ENCODE data around the gene YWHAE. TPM values are rescaled to one million over a fixed set of nuclear protein-coding genes. Genes with fewer than 3 reads are reported as not detected.

YWHAE gene
- total RNA-seq, 1 experiment from 2014 or later: 1,282 TPM

- H2BK120ac ChIP-seq (ENCODE audit: low read depth, low read length, poor library complexity, severe bottlenecking): no peak overlapping the region
- Mint-ChIP-seq H3K27me3 (ENCODE audit: low read depth) (peaks cover 27% of the 10 kb centered on the region), H3K9me3 (no peaks in the 10 kb centered on the region), H3K4me3 (no peak overlapping the region), H3K4me1 (no peaks in the 10 kb centered on the region), H3K36me3 (ENCODE audit: insufficient read depth in 1 of 3, low read depth in 3 of 3) (no peaks in the 10 kb centered on the region), H3K27ac (no peak overlapping the region)
- no peak overlapping the region for H2AFZ ChIP-seq (ENCODE audit: low read length)
- no peak overlapping the region for H2AK5ac ChIP-seq (ENCODE audit: insufficient read length, low read length)
- no peak overlapping the region for H3K14ac ChIP-seq (ENCODE audit: insufficient read depth, low read length)
- no peak overlapping the region for H4K8ac ChIP-seq (replicated peaks; ENCODE audit: insufficient read length, low read depth, low read length)
- no peak overlapping the region for H3K18ac ChIP-seq (ENCODE audit: insufficient read length, low read depth, low read length)
- TF ChIP-seq CTCF (conservative IDR thresholded peaks at IDR 0.05): no peak
- H3K23ac ChIP-seq (ENCODE audit: insufficient read length, low read depth, low read length): no peak overlapping the region
- no peak overlapping the region for H3K4ac ChIP-seq (ENCODE audit: low read depth, low read length)
- H3K79me2 ChIP-seq (ENCODE audit: insufficient read depth, low read length): no peaks in the 10 kb centered on the region
- H4K5ac ChIP-seq (ENCODE audit: insufficient read length, low read depth, low read length): no peak overlapping the region
- H2BK5ac ChIP-seq (ENCODE audit: insufficient read length, low read length): no peak overlapping the region
- H3K56ac ChIP-seq (ENCODE audit: insufficient read length, low read depth, low read length): no peak overlapping the region
- H3K23me2 ChIP-seq (ENCODE audit: insufficient read length, low read depth, low read length, poor library complexity, severe bottlenecking): no peaks in the 10 kb centered on the region
- H2BK15ac ChIP-seq (ENCODE audit: low read depth, low read length): no peak overlapping the region
- DNase-seq: no peak
- H3K27me3 ChIP-seq (ENCODE audit: insufficient read depth, low read length): no peaks in the 10 kb centered on the region
- no peak overlapping the region for H4K91ac ChIP-seq (ENCODE audit: insufficient read length, low read depth, low read length)
- WGBS (ENCODE audit: extremely low coverage, insufficient read length, low lambda C conversion rate): no CpG with 5 or more reads among the region's 10 CpGs
- no peaks in the 10 kb centered on the region for H4K20me1 ChIP-seq (ENCODE audit: control insufficient read depth, insufficient read depth, insufficient read length)
- no peaks in the 10 kb centered on the region for H3K4me1 ChIP-seq (ENCODE audit: insufficient read depth, low read length)
- no peak overlapping the region for H2BK20ac ChIP-seq (ENCODE audit: low read depth, low read length, poor library complexity, severe bottlenecking)
- H3T11ph ChIP-seq (ENCODE audit: low read length): no peak overlapping the region
- H2BK12ac ChIP-seq (ENCODE audit: insufficient read length, low read depth, low read length): no peak overlapping the region
- no peak overlapping the region for H3K9ac ChIP-seq (ENCODE audit: extremely low read depth, insufficient read length, low read length)
- H3K27ac ChIP-seq (ENCODE audit: insufficient read length, low read depth, low read length): no peak overlapping the region
- no peaks in the 10 kb centered on the region for H3K79me1 ChIP-seq (ENCODE audit: insufficient read depth, low read depth, low read length, poor library complexity, severe bottlenecking)
- no peaks in the 10 kb centered on the region for H3K9me3 ChIP-seq (ENCODE audit: control insufficient read depth, low read depth, low read length)
- H3K4me2 ChIP-seq (ENCODE audit: insufficient read depth, insufficient read length, low read length): no peak overlapping the region
Observed at GRCh38 chr17:1322480-1322879, 77.5 kb downstream of the YWHAE start.

Measured in H9 (cell line).